Mononuclear cell (primary cell): ENCODE results near the gene DGKD. TPM values are rescaled to one million over a fixed set of nuclear protein-coding genes. Genes with fewer than 3 reads are reported as not detected.

Experiments used
- H3K27me3 ChIP-seq: 2 replicates; pipeline ENCODE4 v1.6.0; 2011; ENCODE audit warnings: low read length, control low read depth; ENCODE audit not compliant: insufficient read depth
- H3K4me1 ChIP-seq: 2 replicates; pipeline ENCODE4 v1.5.1; 2011; ENCODE audit warnings: mild to moderate bottlenecking, low read length, control low read depth; ENCODE audit not compliant: insufficient read depth
- H3K4me3 ChIP-seq: 2 replicates; pipeline ENCODE4 v1.5.1; 2011; ENCODE audit warnings: mild to moderate bottlenecking, low read length, moderate library complexity
- H3K9me3 ChIP-seq: 2 replicates; pipeline ENCODE4 v1.5.1; 2011; ENCODE audit warnings: low read depth, mild to moderate bottlenecking, control low read depth, low read length
- total RNA-seq: library from RNA; depleted of rRNA; stranded (reverse); fragments of >200 nt; gene quantifications from one replicate; pipeline ENCODE4 v1.2.3, GENCODE V29; 2012

Gene DGKD
- total RNA-seq, 1 donor = 71.8 TPM

GRCh38 chr2:233350708-233351107, 3.6 kb upstream of the DGKD start:
- Histone ChIP-seq H3K4me1 (peaks cover 67% of the 10 kb centered on the region), H3K9me3 (no peaks in the 10 kb centered on the region), H3K4me3 (no peak overlapping the region), H3K27me3 (no peaks in the 10 kb centered on the region)

GRCh38 chr2:233351423-233351822, 2.9 kb upstream of the DGKD start:
- Histone ChIP-seq H3K9me3 (no peaks in the 10 kb centered on the region), H3K4me1 (peaks cover 74% of the 10 kb centered on the region), H3K4me3 (no peak overlapping the region), H3K27me3 (no peaks in the 10 kb centered on the region)

GRCh38 chr2:233352141-233352842, 2.0 kb upstream of the DGKD start:
- Histone ChIP-seq H3K9me3 (no peaks in the 10 kb centered on the region), H3K27me3 (no peaks in the 10 kb centered on the region), H3K4me1 (peaks cover 83% of the 10 kb centered on the region), H3K4me3 (no peak overlapping the region)

- Histone ChIP-seq H3K27me3 (no peaks in the 10 kb centered on the region), H3K9me3 (no peaks in the 10 kb centered on the region), H3K4me1 (peaks cover 90% of the 10 kb centered on the region), H3K4me3 (peak overlapping the region; percentile 44)
Observed at GRCh38 chr2:233353101-233353768, 1.1 kb upstream of the DGKD start.

GRCh38 chr2:233354500-233354924, 218 bp downstream of the DGKD start:
- H3K4me1 ChIP-seq = peaks cover 89% of the 10 kb centered on the region
- H3K4me3 ChIP-seq = peak overlapping the region; percentile 84
- H3K27me3 ChIP-seq = no peaks in the 10 kb centered on the region
- H3K9me3 ChIP-seq = no peaks in the 10 kb centered on the region

GRCh38 chr2:233354971-233355574, 779 bp downstream of the DGKD start:
- peak overlapping the region; percentile 84 for H3K4me3 ChIP-seq
- H3K27me3 ChIP-seq = no peaks in the 10 kb centered on the region
- H3K4me1 ChIP-seq = peaks cover 89% of the 10 kb centered on the region
- H3K9me3 ChIP-seq = no peaks in the 10 kb centered on the region

- Histone ChIP-seq H3K27me3 (no peaks in the 10 kb centered on the region), H3K4me1 (peaks cover 89% of the 10 kb centered on the region), H3K4me3 (peak overlapping the region; percentile 84), H3K9me3 (no peaks in the 10 kb centered on the region)
Observed at GRCh38 chr2:233355916-233356315, 1.6 kb downstream of the DGKD start.

- H3K27me3 ChIP-seq = no peaks in the 10 kb centered on the region
- peak overlapping the region; percentile 84 for H3K4me3 ChIP-seq
- no peaks in the 10 kb centered on the region for H3K9me3 ChIP-seq
- peaks cover 86% of the 10 kb centered on the region for H3K4me1 ChIP-seq
Observed at GRCh38 chr2:233356546-233357308, 2.4 kb downstream of the DGKD start.

- Histone ChIP-seq H3K4me1 (peaks cover 74% of the 10 kb centered on the region), H3K4me3 (no peak overlapping the region), H3K27me3 (no peaks in the 10 kb centered on the region), H3K9me3 (no peaks in the 10 kb centered on the region)
Observed at GRCh38 chr2:233358335-233358734, 4.0 kb downstream of the DGKD start.

- Histone ChIP-seq H3K4me3 (no peak overlapping the region), H3K9me3 (peaks cover 5% of the 10 kb centered on the region), H3K4me1 (peaks cover 68% of the 10 kb centered on the region), H3K27me3 (no peaks in the 10 kb centered on the region)
Observed at GRCh38 chr2:233358947-233359346, 4.7 kb downstream of the DGKD start.

GRCh38 chr2:233359823-233360222, 5.5 kb downstream of the DGKD start:
- H3K27me3 ChIP-seq = no peaks in the 10 kb centered on the region
- peaks cover 67% of the 10 kb centered on the region for H3K4me1 ChIP-seq
- peaks cover 6% of the 10 kb centered on the region for H3K9me3 ChIP-seq
- no peak overlapping the region for H3K4me3 ChIP-seq

- H3K4me3 ChIP-seq = no peak overlapping the region
- peaks cover 59% of the 10 kb centered on the region for H3K4me1 ChIP-seq
- H3K27me3 ChIP-seq = no peaks in the 10 kb centered on the region
- H3K9me3 ChIP-seq = peaks cover 6% of the 10 kb centered on the region
Observed at GRCh38 chr2:233360771-233361176, 6.5 kb downstream of the DGKD start.

- Histone ChIP-seq H3K4me1 (peaks cover 57% of the 10 kb centered on the region), H3K9me3 (peaks cover 6% of the 10 kb centered on the region), H3K27me3 (no peaks in the 10 kb centered on the region), H3K4me3 (no peak overlapping the region)
Observed at GRCh38 chr2:233361297-233361696, 7.0 kb downstream of the DGKD start.

GRCh38 chr2:233362742-233363141, 8.4 kb downstream of the DGKD start:
- Histone ChIP-seq H3K4me3 (no peak overlapping the region), H3K9me3 (peaks cover 6% of the 10 kb centered on the region), H3K27me3 (no peaks in the 10 kb centered on the region), H3K4me1 (peaks cover 54% of the 10 kb centered on the region)

- Histone ChIP-seq H3K4me3 (no peak overlapping the region), H3K9me3 (peaks cover 6% of the 10 kb centered on the region), H3K27me3 (no peaks in the 10 kb centered on the region), H3K4me1 (peaks cover 57% of the 10 kb centered on the region)
Observed at GRCh38 chr2:233363744-233364235, 9.5 kb downstream of the DGKD start.
